Amniotic stem cell (primary cell): ENCODE data around the gene SGMS2.
"Not testable (repeated sequence)": the region's sequence is repeated elsewhere in the genome, so short reads cannot be mapped to it uniquely, and the experiment has no call there.

Source experiments
- DNase-seq: peaks from one replicate; lab custom pipeline; 2025; lab: John Stamatoyannopoulos, UW

The SGMS2 gene

DNA sequence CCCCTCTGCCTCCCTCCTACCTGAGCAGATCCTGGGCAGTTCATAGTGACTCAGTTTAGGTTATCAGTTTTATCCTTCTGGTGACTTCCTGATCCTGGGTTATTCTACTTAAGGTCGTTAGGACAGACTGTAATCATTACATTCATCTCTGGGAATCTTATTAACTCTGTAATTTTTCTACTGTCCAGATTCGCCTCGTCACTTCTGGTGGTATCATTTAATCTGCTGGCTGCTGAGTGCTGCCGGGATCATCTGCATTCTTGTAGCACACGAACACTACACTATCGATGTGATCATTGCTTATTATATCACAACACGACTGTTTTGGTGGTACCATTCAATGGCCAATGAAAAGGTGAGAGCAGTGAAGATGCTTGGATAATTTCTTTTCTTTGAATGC, 83.6 kb downstream of the SGMS2 start:
- DNase-seq: no peak

DNA sequence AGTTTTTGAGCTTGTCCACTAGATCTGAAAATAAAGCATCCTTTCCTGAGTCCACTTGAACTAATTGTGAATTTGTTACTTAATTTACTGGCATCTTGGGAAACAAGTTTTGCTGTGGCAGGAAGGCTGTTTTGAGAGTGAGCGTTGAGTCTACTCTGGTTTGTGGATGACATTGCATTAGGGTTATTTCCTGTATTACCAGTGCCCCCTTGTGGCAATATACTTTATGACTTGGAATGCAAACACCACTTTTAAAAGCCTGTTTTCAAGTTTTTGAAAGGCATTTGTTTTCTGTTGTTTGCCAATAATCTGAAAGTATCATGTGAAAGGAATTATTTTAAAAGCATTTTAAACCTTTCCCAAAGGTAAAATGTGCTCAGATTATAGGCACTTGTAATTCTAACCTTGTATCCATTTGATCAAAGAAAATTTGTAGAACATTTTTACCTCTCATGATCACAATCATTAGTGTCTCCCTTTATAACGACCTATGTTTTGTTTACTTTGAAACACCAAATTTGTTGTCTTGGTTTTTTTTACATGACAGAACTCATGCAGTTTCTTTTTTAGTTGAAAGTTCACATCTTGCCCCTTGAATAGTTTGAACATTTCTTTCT, 88.7 kb downstream of the SGMS2 start:
- peak; percentile 58 for DNase-seq

GRCh38 chr4:107915220-107915619, 90.5 kb downstream of the SGMS2 start:
- no peak for DNase-seq

DNA sequence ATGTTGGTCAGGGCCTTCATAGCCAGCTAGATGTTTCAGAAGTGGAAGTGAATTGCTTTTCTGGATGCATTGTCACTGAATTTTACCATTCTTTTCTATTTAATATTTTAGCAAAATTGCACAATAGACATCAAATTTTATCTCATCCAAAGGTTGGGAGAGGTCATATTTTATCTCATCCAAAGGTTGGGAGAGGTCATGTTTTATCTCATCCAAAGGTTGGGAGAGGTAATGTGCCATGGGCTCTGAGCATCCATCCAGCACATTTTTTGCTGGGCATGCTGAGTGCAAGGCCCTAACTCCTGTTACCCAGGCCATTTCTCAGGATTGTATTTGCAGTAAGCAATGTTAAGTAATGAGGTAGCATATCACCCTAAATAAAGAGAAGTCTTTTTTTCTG, 91.9 kb downstream of the SGMS2 start:
- no peak for DNase-seq

DNA sequence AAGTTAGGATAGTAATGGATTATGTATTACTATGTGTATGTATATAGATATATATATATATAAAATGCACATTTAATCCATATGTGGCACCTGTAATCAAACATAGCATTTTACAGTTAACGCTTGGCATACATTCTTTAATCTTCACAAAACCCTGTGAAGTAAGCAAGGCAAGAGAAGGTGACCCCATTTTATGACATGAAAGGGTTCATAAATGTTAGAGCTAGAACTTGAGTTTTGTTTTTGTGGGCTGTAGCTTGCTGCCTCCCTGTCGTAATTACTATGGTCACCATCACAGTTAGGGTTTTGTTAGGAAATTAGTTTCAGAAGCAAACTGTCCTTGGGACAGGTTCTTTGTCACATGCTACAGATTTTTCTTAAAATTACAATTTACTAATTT, 92.8 kb downstream of the SGMS2 start:
- DNase-seq: no peak

GRCh38 chr4:107922486-107923473, 98.0 kb downstream of the SGMS2 start:
- no peak for DNase-seq

DNA sequence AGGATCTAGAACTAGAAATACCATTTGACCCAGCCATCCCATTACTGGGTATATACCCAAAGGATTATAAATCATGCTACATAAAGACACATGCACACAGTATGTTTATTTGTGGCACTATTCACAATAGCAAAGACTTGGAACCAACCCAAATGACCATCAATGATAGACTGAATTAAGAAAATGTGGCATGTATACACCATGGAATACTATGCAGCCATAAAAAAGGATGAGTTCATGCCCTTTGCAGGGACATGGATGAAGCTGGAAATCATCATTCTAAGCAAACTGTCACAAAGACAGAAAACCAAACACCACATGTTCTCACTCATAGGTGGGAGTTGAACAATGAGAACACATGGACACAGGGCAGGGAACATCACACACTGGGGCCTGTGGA, 101.0 kb downstream of the SGMS2 start:
- not testable (repeated sequence) for DNase-seq

DNA sequence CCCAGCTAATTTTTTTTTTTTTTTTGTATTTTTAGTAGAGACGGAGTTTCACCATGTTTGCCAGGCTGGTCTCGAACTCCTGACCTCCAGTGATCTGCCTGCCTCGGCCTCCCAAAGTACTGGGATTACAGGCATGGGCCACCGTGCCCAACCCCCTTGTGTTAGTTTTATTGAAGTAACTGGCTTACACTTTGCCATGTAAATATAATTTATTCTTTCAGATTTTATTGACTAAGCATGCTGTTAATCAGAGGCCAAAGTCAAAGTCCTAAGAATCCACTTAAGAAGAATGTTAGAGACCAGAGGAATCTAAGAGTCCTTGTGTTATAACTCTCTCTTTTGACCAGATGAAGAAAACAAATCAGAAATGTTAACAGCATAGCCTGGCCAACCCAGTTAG, 102.1 kb downstream of the SGMS2 start:
- not testable (repeated sequence) for DNase-seq

DNA sequence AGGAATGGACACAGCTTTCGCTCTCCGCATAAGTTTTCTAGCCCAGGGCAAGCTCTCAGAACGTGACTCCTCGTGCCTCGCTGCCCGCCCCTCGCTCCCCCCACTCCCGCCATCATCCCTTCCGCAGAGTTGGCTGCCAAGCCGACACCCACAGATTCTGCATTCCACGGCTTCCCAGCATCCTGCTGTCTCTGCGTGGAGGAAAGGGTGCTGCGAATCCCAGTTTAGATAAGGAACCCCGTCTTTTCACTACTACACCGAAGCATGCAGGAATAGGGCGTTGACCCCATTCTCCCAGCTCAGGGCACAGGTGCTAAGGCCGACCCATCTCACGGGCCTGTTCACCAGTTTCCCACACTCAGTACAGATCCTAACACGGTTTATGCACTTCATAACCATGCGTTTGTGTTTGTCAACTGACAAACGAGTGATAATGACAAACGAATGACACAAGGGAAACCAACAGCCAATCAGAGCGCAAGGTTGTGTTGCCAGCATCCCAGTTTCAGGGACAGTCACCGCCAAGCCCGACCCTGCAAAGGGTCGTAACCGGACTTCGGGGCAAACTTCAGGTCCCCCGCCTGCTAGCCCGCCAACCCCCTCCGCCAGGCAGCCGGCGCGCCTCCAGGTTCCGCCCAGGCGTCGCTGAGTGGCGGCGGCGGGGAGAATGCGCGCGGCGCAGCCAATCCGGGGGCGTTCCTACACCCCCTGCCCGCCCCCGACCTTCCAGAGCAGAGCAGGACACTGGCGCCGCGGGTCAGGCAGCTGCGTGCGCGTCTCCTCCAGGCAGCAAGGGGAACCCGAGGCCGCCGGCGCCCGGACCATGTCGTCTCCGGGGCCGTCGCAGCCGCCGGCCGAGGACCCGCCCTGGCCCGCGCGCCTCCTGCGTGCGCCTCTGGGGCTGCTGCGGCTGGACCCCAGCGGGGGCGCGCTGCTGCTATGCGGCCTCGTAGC, 106.4 kb downstream of the SGMS2 start, which contains the start of gene CYP2U1:
Gene CYP2U1 (plus strand): TSS at position 729 of the 954 bp plus-strand sequence. CDS start 95 bp downstream, at position 824.
- peak; percentile 27 for DNase-seq

GRCh38 chr4:107931775-107932321, 107.1 kb downstream of the SGMS2 start:
- no peak for DNase-seq

DNA sequence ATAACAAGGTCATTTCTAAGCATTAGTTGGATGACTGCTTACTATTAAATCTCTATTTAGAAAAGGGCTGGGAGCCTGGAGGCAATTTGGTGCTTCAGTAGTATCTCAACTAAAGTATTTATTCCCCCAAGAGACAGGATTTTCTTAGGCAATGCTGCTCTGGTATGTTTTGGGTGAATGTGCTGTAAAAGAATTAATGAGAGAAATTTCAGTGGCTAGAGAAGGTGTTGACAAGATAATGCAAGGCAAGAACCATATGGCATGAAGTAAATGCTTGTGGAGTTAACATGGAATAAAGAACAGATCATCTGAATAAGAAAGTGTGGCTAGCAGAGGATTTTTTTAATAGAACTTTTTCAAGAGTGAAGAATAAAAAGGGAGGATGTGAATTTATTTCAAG, 110.5 kb downstream of the SGMS2 start:
- DNase-seq: no peak

GRCh38 chr4:107937040-107937439, 112.3 kb downstream of the SGMS2 start:
- no peak for DNase-seq

DNA sequence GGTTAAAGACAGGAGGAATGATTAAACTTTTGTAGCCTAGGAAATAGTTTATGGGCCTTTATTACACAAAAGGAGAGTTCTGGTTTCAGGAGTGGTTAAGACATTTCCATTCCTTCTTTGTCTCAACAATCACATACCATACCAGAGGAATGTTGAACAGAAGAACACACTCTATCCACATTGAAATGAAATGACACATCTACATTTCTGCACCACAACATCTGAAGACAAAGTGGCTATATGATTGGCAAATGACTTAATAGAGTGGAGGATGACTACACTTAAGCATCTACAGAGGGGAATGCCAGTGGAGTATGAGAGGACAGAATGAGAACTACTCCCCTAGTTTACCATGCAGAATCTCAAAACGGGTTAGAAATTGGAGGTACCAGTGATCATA, 114.6 kb downstream of the SGMS2 start:
- no peak for DNase-seq

DNA sequence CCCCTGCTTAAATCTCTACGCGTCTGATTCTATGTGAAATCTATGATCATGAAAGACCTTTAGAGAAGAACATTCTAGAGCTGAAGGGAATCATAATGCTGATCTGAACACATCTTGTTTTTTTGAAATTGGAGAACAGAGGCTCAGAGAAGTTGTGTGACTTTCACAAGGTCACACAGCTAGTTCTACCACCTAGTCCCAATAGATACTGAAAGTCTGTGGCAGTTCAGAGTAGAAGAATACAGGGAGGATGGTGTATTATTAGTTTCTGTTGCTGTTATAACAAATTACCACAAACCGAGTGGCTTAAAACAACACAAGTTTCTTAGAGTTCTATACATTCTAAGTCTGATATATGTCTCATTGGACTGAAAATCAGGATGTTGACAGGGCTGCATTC, 121.1 kb downstream of the SGMS2 start:
- DNase-seq: no peak

GRCh38 chr4:107950746-107951540, 126.2 kb downstream of the SGMS2 start:
- DNase-seq: no peak

- DNase-seq: peak; percentile 38
Observed at GRCh38 chr4:107951551-107951950, 126.8 kb downstream of the SGMS2 start.

GRCh38 chr4:107956011-107956410, 131.3 kb downstream of the SGMS2 start:
- no peak for DNase-seq
